ENCODE results near the gene HIVEP3. TPM values are rescaled to one million over a fixed set of nuclear protein-coding genes. Genes with fewer than 3 reads are reported as not detected.

The HIVEP3 gene
- total RNA-seq, 1 donor from 2014 or later: 0.37 TPM

GRCh38 chr1:41598325-41598724 lies 320.4 kb downstream of the HIVEP3 start:
- TF ChIP-seq EZH2 (IDR thresholded peaks at IDR 0.05) (no peak), EZH2phosphoT487 (IDR thresholded peaks at IDR 0.05) (no peak), CTCF (IDR thresholded peaks at IDR 0.05) (no peak)
- H3K27ac ChIP-seq: no peak overlapping the region
- H3K4me1 ChIP-seq: no peaks in the 10 kb centered on the region
- peaks cover 4% of the 10 kb centered on the region for H3K9me3 Mint-ChIP-seq
- no peaks in the 10 kb centered on the region for H4K20me1 ChIP-seq (ENCODE audit: low read depth)
- H3K27me3 ChIP-seq: no peaks in the 10 kb centered on the region
- H3K4me1 Mint-ChIP-seq: no peaks in the 10 kb centered on the region
- H3F3A ChIP-seq (ENCODE audit: low read depth): no peaks in the 10 kb centered on the region
- H3K9me3 ChIP-seq (ENCODE audit: low read depth): no peaks in the 10 kb centered on the region
- no peaks in the 10 kb centered on the region for H3K79me2 ChIP-seq (ENCODE audit: low read depth)
- no peak overlapping the region for H3K4me3 ChIP-seq
- no peak overlapping the region for H3K4me2 ChIP-seq
- H3K4me3 Mint-ChIP-seq: no peak overlapping the region
- H3K36me3 ChIP-seq: no peaks in the 10 kb centered on the region
- H3K27me3 Mint-ChIP-seq (ENCODE audit: insufficient read depth, low read depth): no peaks in the 10 kb centered on the region
- H3K36me3 Mint-ChIP-seq: no peaks in the 10 kb centered on the region
- no peak overlapping the region for H3K9ac ChIP-seq
- H2AFZ ChIP-seq (replicated peaks): no peak overlapping the region
- no peak overlapping the region for H3K27ac Mint-ChIP-seq
- no peak for DNase-seq (ENCODE audit: low spot score)

- DNase-seq (ENCODE audit: low spot score): no peak
- Histone ChIP-seq H3K27me3 (no peaks in the 10 kb centered on the region), H4K20me1 (ENCODE audit: low read depth) (no peaks in the 10 kb centered on the region), H3K4me2 (no peak overlapping the region), H3K36me3 (no peaks in the 10 kb centered on the region), H2AFZ (replicated peaks) (no peak overlapping the region), H3K27ac (no peak overlapping the region), H3K4me1 (no peaks in the 10 kb centered on the region), H3K4me3 (no peak overlapping the region), H3K9ac (no peak overlapping the region), H3K9me3 (ENCODE audit: low read depth) (no peaks in the 10 kb centered on the region), H3K79me2 (ENCODE audit: low read depth) (no peaks in the 10 kb centered on the region), H3F3A (ENCODE audit: low read depth) (no peaks in the 10 kb centered on the region)
- TF ChIP-seq EZH2phosphoT487 (IDR thresholded peaks at IDR 0.05) (no peak), CTCF (IDR thresholded peaks at IDR 0.05) (no peak), EZH2 (IDR thresholded peaks at IDR 0.05) (no peak)
- H3K36me3 Mint-ChIP-seq: no peaks in the 10 kb centered on the region
- H3K27me3 Mint-ChIP-seq (ENCODE audit: insufficient read depth, low read depth): no peaks in the 10 kb centered on the region
- H3K27ac Mint-ChIP-seq: no peak overlapping the region
- H3K9me3 Mint-ChIP-seq: no peaks in the 10 kb centered on the region
- no peaks in the 10 kb centered on the region for H3K4me1 Mint-ChIP-seq
- H3K4me3 Mint-ChIP-seq: no peak overlapping the region
Observed at GRCh38 chr1:41592451-41593125, 326.1 kb downstream of the HIVEP3 start.

- DNase-seq (ENCODE audit: low spot score): no peak
- Mint-ChIP-seq H3K36me3 (no peaks in the 10 kb centered on the region), H3K4me3 (no peak overlapping the region), H3K27me3 (ENCODE audit: insufficient read depth, low read depth) (no peaks in the 10 kb centered on the region), H3K9me3 (no peaks in the 10 kb centered on the region), H3K4me1 (no peaks in the 10 kb centered on the region), H3K27ac (no peak overlapping the region)
- H3K27ac ChIP-seq: no peak overlapping the region
- H2AFZ ChIP-seq (replicated peaks): no peak overlapping the region
- H3K4me3 ChIP-seq: no peak overlapping the region
- no peaks in the 10 kb centered on the region for H3K79me2 ChIP-seq (ENCODE audit: low read depth)
- H3K9me3 ChIP-seq (ENCODE audit: low read depth): no peaks in the 10 kb centered on the region
- no peaks in the 10 kb centered on the region for H4K20me1 ChIP-seq (ENCODE audit: low read depth)
- TF ChIP-seq CTCF (IDR thresholded peaks at IDR 0.05) (no peak), EZH2 (IDR thresholded peaks at IDR 0.05) (no peak), EZH2phosphoT487 (IDR thresholded peaks at IDR 0.05) (no peak)
- no peaks in the 10 kb centered on the region for H3K4me1 ChIP-seq
- H3K27me3 ChIP-seq: no peaks in the 10 kb centered on the region
- H3F3A ChIP-seq (ENCODE audit: low read depth): no peaks in the 10 kb centered on the region
- no peak overlapping the region for H3K9ac ChIP-seq
- H3K36me3 ChIP-seq: no peaks in the 10 kb centered on the region
- no peak overlapping the region for H3K4me2 ChIP-seq
Observed at GRCh38 chr1:41591891-41592290, 326.8 kb downstream of the HIVEP3 start.
